Loucy (cell line): Measurements from ENCODE around the gene BCL2.
A peak's percentile ranks its signal among the peaks of the same experiment; 100 is the strongest.

Experiments used
- H2AFZ ChIP-seq: fragments of 200-600 bp; sonication (generic); 2 replicates; pipeline ENCODE4 v1.6.0; 2016; ENCODE audit warnings: antibody characterized with exemption, mild to moderate bottlenecking, low read length, moderate library complexity
- H3F3A ChIP-seq: fragments of 200-600 bp; 2 replicates; pipeline ENCODE4 v1.6.0; 2016; ENCODE audit warnings: antibody characterized with exemption, low read depth, mild to moderate bottlenecking
- H3K27me3 ChIP-seq: fragments of 200-600 bp; sonication (generic); 2 replicates; pipeline ENCODE4 v1.6.1; 2014; ENCODE audit warnings: low read length, mild to moderate bottlenecking; ENCODE audit not compliant: insufficient read depth, poor library complexity, severe bottlenecking
- H3K36me3 ChIP-seq: fragments of 200-600 bp; sonication (generic); 2 replicates; pipeline ENCODE4 v1.6.1; 2016; ENCODE audit warnings: low read length; ENCODE audit not compliant: insufficient read depth
- H3K4me1 ChIP-seq: fragments of 200-600 bp; sonication (generic); 2 replicates; pipeline ENCODE4 v1.5.1; 2014; ENCODE audit warnings: low read length, mild to moderate bottlenecking; ENCODE audit not compliant: insufficient read depth, poor library complexity, severe bottlenecking
- H3K4me2 ChIP-seq: fragments of 200-600 bp; sonication (generic); 2 replicates; pipeline ENCODE4 v1.6.0; 2014; ENCODE audit warnings: antibody characterized with exemption, low read length, low read depth, mild to moderate bottlenecking; ENCODE audit not compliant: poor library complexity, severe bottlenecking
- H3K4me3 ChIP-seq: fragments of 200-600 bp; sonication (generic); 2 replicates; pipeline ENCODE4 v1.5.1; 2014; ENCODE audit warnings: low read length, mild to moderate bottlenecking, mixed read lengths; ENCODE audit not compliant: poor library complexity, severe bottlenecking
- H3K79me2 ChIP-seq: fragments of 200-600 bp; sonication (generic); 2 replicates; pipeline ENCODE4 v1.6.1; 2014; ENCODE audit warnings: low read length; ENCODE audit not compliant: insufficient read depth
- H3K9ac ChIP-seq: fragments of 200-600 bp; sonication (generic); 2 replicates; pipeline ENCODE4 v1.6.0; 2014; ENCODE audit warnings: mild to moderate bottlenecking, low read depth, low read length, moderate library complexity; ENCODE audit not compliant: poor library complexity, severe bottlenecking
- H3K9me2 ChIP-seq: fragments of 200-600 bp; sonication (generic); replicated peaks from 2 replicates; pipeline ENCODE4 v1.6.1; 2016; ENCODE audit warnings: low read depth, low read length, mixed read lengths
- H3K9me3 ChIP-seq: fragments of 200-600 bp; sonication (generic); 2 replicates; pipeline ENCODE4 v1.6.1; 2014; ENCODE audit warnings: mild to moderate bottlenecking, antibody characterized with exemption, low read length, low read depth; ENCODE audit not compliant: insufficient read depth
- H4K20me1 ChIP-seq: fragments of 200-600 bp; sonication (generic); 2 replicates; pipeline ENCODE4 v1.6.0; 2014; ENCODE audit warnings: antibody characterized with exemption, low read length, mild to moderate bottlenecking; ENCODE audit not compliant: insufficient read depth, poor library complexity, severe bottlenecking
- EZH2phosphoT487 ChIP-seq: fragments of 200-600 bp; IDR thresholded peaks from 2 replicates; pipeline ENCODE4 v1.6.1; 2018; ENCODE audit warnings: antibody characterized with exemption, mild to moderate bottlenecking, moderate library complexity, borderline replicate concordance
- TF ChIP-seq, protein P1 (sequence below): fragments of 200-600 bp; sonication (generic); conservative IDR thresholded peaks from 2 replicates; pipeline ENCODE4 v1.5.1; 2014; ENCODE audit warnings: mild to moderate bottlenecking, antibody characterized with exemption, low read length

Gene BCL2

DNA sequence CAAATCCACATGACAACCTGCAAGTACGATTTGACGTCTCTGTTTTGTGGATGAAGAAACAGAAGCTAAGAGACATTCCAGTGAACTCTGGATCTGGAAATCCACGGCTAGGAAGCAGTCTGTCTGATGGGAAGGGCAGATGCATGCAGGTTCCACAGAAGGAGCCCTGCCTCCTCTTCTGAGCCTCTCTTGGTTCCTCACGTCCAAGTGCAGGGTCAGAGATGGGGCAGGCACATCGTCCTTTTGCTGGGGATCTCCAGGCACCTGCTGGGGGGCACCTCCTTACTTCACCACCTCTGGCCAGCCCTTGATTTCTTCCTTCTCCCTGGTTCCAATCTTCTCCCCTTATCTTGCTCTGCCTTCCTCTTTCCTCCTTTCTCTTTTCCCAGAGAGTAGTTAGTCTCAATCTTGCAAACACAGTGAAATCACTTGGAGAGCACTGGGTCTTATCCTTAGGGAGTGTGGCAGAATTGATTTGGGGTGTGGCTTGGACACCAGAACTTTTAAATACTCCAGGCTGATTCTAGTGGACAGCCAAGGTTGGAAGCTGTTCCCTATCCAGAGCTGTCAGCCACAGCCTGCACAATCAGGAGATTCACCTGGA lies 137.8 kb downstream of the BCL2 start:
- Histone ChIP-seq H3K4me1 (peaks cover 34% of the 10 kb centered on the region), H4K20me1 (no peaks in the 10 kb centered on the region), H3F3A (no peaks in the 10 kb centered on the region), H3K27me3 (no peaks in the 10 kb centered on the region), H3K79me2 (peaks cover 15% of the 10 kb centered on the region), H3K9ac (no peak overlapping the region), H3K4me2 (peak overlapping the region; percentile 22), H3K9me3 (no peaks in the 10 kb centered on the region), H3K9me2 (no peaks in the 10 kb centered on the region), H2AFZ (no peak overlapping the region), H3K36me3 (no peaks in the 10 kb centered on the region), H3K4me3 (no peak overlapping the region)
- TF ChIP-seq, protein P1, sequence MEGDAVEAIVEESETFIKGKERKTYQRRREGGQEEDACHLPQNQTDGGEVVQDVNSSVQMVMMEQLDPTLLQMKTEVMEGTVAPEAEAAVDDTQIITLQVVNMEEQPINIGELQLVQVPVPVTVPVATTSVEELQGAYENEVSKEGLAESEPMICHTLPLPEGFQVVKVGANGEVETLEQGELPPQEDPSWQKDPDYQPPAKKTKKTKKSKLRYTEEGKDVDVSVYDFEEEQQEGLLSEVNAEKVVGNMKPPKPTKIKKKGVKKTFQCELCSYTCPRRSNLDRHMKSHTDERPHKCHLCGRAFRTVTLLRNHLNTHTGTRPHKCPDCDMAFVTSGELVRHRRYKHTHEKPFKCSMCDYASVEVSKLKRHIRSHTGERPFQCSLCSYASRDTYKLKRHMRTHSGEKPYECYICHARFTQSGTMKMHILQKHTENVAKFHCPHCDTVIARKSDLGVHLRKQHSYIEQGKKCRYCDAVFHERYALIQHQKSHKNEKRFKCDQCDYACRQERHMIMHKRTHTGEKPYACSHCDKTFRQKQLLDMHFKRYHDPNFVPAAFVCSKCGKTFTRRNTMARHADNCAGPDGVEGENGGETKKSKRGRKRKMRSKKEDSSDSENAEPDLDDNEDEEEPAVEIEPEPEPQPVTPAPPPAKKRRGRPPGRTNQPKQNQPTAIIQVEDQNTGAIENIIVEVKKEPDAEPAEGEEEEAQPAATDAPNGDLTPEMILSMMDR, result no peak

DNA sequence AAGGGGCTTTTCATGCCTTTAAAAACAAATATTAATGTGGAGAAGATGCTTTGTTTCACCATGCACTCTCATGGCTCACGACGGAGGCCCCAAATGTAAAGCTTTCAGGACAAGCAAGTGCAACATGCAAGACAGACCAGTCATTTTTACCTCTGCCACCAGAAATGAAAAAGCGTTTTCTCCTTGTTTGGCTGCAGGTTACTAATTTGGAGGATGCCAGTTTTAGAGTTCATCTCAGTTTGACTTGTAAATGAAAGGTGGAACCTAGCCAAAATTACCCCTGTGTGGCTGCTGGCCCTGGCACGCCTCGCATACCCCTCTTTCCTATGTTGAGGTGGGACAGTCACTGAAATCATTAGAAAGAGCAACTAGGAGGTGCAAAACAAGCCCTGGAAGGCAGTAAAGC lies 138.6 kb downstream of the BCL2 start:
- H3K27me3 ChIP-seq, result no peaks in the 10 kb centered on the region
- TF ChIP-seq, protein P1, result no peak
- TF ChIP-seq EZH2phosphoT487, result no peak
- H3K79me2 ChIP-seq, result peaks cover 11% of the 10 kb centered on the region
- H4K20me1 ChIP-seq, result no peaks in the 10 kb centered on the region
- peaks cover 32% of the 10 kb centered on the region for H3K4me1 ChIP-seq
- no peak overlapping the region for H3K4me3 ChIP-seq
- no peak overlapping the region for H3K9ac ChIP-seq
- no peak overlapping the region for H3K4me2 ChIP-seq
- no peaks in the 10 kb centered on the region for H3F3A ChIP-seq
- H3K36me3 ChIP-seq, result no peaks in the 10 kb centered on the region
- H2AFZ ChIP-seq, result no peak overlapping the region
- no peaks in the 10 kb centered on the region for H3K9me2 ChIP-seq
- H3K9me3 ChIP-seq, result no peaks in the 10 kb centered on the region

DNA sequence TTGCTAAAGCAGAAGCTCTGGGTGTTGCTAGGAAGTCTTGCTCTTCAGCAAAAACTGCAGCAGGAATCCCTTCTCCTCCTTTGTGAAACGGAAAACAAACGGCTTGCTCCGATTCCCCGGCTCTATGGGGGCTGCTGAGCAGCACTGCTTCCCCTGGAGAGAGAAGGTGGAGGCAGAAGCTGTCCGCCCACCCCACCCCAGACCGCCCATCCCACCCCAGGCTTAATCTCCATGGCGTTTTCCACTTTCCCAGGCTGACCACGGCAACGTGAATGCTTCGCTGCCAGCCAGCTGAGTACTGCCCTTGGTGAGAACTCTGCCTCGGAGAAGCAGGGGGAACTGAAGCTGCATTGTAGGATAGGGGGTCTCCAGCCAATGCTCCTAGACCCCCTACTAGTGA lies 139.2 kb downstream of the BCL2 start:
- H3K9ac ChIP-seq, result no peak overlapping the region
- no peak overlapping the region for H2AFZ ChIP-seq
- H4K20me1 ChIP-seq, result no peaks in the 10 kb centered on the region
- no peak overlapping the region for H3K4me3 ChIP-seq
- H3K4me2 ChIP-seq, result no peak overlapping the region
- no peaks in the 10 kb centered on the region for H3K27me3 ChIP-seq
- TF ChIP-seq EZH2phosphoT487, result no peak
- TF ChIP-seq, protein P1, result no peak
- H3K9me3 ChIP-seq, result no peaks in the 10 kb centered on the region
- peaks cover 7% of the 10 kb centered on the region for H3K79me2 ChIP-seq
- no peaks in the 10 kb centered on the region for H3K36me3 ChIP-seq
- no peaks in the 10 kb centered on the region for H3F3A ChIP-seq
- peaks cover 32% of the 10 kb centered on the region for H3K4me1 ChIP-seq
- no peaks in the 10 kb centered on the region for H3K9me2 ChIP-seq
